ENCODE data around the gene USP2. TPM values are rescaled to one million over a fixed set of nuclear protein-coding genes. Genes with fewer than 3 reads are reported as not detected.

USP2 gene, protein sequence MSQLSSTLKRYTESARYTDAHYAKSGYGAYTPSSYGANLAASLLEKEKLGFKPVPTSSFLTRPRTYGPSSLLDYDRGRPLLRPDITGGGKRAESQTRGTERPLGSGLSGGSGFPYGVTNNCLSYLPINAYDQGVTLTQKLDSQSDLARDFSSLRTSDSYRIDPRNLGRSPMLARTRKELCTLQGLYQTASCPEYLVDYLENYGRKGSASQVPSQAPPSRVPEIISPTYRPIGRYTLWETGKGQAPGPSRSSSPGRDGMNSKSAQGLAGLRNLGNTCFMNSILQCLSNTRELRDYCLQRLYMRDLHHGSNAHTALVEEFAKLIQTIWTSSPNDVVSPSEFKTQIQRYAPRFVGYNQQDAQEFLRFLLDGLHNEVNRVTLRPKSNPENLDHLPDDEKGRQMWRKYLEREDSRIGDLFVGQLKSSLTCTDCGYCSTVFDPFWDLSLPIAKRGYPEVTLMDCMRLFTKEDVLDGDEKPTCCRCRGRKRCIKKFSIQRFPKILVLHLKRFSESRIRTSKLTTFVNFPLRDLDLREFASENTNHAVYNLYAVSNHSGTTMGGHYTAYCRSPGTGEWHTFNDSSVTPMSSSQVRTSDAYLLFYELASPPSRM
- 5.1 TPM for total RNA-seq
- long read RNA-seq, partial matches to known transcripts = 0 of 2 reads
- long read RNA-seq, other reads (novel, unspliced or antisense) = 2 of 2 reads

- intact Hi-C loops (cut with DNase I) = no loop called here
- peak; percentile 89 for TF ChIP-seq CTCF (IDR thresholded peaks at IDR 0.05)
Observed at GRCh38 chr11:119381181-119381988, at the start of gene USP2. Gene USP2, minus strand, starts transcription at chr11:119381690. Its CDS starts 8,210 bp downstream, at chr11:119373480.

GRCh38 chr11:119427279-119427678 lies 45.8 kb upstream of the USP2 start:
- peaks cover 1% of the 10 kb centered on the region for H3K4me1 ChIP-seq
- peaks cover 21% of the 10 kb centered on the region for H3K27me3 ChIP-seq (ENCODE audit: low read depth)
- no peaks in the 10 kb centered on the region for H3K9me3 ChIP-seq
- no peak overlapping the region for H3K4me3 ChIP-seq
- no peak overlapping the region for H3K27ac ChIP-seq
- H3K36me3 ChIP-seq = no peaks in the 10 kb centered on the region
- TF ChIP-seq CTCF (IDR thresholded peaks at IDR 0.05) = no peak
- intact Hi-C loops (cut with DNase I) = no loop called here
- DNase-seq (no peak), ATAC-seq (no peak)

More at GRCh38 chr11:119381181-119381988, at the start of gene USP2:
- Histone ChIP-seq H3K4me1 (peaks cover 20% of the 10 kb centered on the region), H3K4me3 (peak within 1 kb of the TSS; percentile 51), H3K27me3 (ENCODE audit: low read depth) (no peaks in the 10 kb centered on the region), H3K9me3 (no peaks in the 10 kb centered on the region), H3K27ac (peak within 1 kb of the TSS; percentile 66), H3K36me3 (no peaks in the 10 kb centered on the region)
- ATAC-seq = peak; percentile 98 to 99
- peak; percentile 98 for DNase-seq

DNA sequence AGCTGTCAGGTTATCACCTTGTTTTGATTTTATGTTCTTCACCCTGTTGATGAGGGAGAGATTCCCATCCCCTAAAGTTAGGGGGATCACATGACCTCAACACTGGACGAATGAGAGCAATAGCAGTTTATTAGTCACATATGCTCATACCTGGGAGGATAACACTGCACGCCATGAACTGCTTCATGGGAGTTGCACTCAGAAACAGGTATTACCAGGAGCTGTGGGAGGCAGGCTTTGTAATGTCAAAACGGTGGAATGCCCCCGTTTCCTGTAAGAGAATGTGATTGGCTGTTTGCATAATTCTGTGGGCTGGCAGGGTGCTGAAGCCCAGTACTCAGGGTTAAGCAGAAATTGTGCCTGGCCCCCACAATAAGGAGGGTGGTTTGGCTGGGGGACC lies 44.7 kb upstream of the USP2 start:
- peaks cover 11% of the 10 kb centered on the region for H3K4me1 ChIP-seq
- H3K27me3 ChIP-seq (ENCODE audit: low read depth) = peaks cover 32% of the 10 kb centered on the region
- TF ChIP-seq CTCF (IDR thresholded peaks at IDR 0.05) = no peak
- H3K27ac ChIP-seq = no peak overlapping the region
- H3K36me3 ChIP-seq = no peaks in the 10 kb centered on the region
- no peaks in the 10 kb centered on the region for H3K9me3 ChIP-seq
- intact Hi-C loops (cut with DNase I) = no loop called here
- no peak for ATAC-seq
- DNase-seq = no peak
- no peak overlapping the region for H3K4me3 ChIP-seq

DNA sequence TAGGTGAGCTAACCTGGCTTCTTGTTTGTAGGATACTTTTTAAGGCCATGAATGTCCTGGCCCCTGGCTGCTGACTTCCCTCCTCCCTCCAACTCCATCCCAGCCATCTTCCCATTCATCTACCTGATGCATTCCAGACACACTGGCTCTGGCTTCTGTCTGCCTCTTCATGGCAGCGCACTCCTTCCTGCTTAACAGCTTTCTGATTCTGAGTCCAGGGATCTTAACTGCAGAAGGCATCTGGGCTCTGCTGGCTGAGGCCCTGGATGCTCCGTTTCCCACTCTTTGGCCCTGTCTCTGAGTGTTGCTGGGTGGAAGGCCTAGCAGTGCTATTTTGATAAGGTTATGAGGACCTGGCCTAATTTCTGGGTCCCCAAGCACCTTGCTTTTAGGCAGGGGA lies 43.3 kb upstream of the USP2 start:
- no peak for TF ChIP-seq CTCF (IDR thresholded peaks at IDR 0.05)
- intact Hi-C loops (cut with DNase I) = no loop called here
- no peak overlapping the region for H3K27ac ChIP-seq
- no peak for ATAC-seq
- H3K36me3 ChIP-seq = no peaks in the 10 kb centered on the region
- peaks cover 45% of the 10 kb centered on the region for H3K27me3 ChIP-seq (ENCODE audit: low read depth)
- H3K4me1 ChIP-seq = peaks cover 15% of the 10 kb centered on the region
- no peak for DNase-seq
- no peak overlapping the region for H3K4me3 ChIP-seq
- H3K9me3 ChIP-seq = no peaks in the 10 kb centered on the region

DNA sequence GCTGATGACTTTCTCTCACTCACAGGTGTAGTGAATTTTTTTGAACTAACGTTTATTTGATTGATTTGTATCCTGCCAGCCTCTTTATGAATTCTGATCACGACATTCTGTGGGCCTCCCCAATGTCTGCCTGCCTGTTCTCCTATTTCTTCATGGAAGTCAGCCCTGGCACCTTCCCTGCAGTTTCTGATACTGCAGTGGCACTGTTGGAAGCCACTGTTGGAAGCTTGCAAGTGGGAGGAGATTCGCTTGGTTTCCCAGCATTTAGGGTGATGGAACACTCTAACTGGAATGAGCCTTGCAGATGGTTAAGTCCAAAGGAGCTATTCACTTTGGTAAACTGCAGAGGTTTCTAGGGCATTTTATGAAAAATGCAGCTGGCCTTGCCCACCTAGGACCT lies 42.8 kb upstream of the USP2 start:
- intact Hi-C loops (cut with DNase I) = no loop called here
- peaks cover 47% of the 10 kb centered on the region for H3K27me3 ChIP-seq (ENCODE audit: low read depth)
- no peaks in the 10 kb centered on the region for H3K36me3 ChIP-seq
- peaks cover 15% of the 10 kb centered on the region for H3K4me1 ChIP-seq
- no peaks in the 10 kb centered on the region for H3K9me3 ChIP-seq
- no peak for TF ChIP-seq CTCF (IDR thresholded peaks at IDR 0.05)
- no peak for DNase-seq
- ATAC-seq = no peak
- no peak overlapping the region for H3K4me3 ChIP-seq
- H3K27ac ChIP-seq = no peak overlapping the region
